ENCODE results near the gene DCUN1D3. TPM values are rescaled to one million over a fixed set of nuclear protein-coding genes. Genes with fewer than 3 reads are reported as not detected.

Gene DCUN1D3
- total RNA-seq, 2 donors from 2014 or later = 15.6 to 27.4 TPM

- intact Hi-C loops (cut with DNase I) = loop anchor here (5.0 to 10.0 kb wide), 2 partner anchors 45 to 47 kb away; no protein-coding TSS in a partner anchor
- DNase-seq (no peak), ATAC-seq (peak in 1 of 2 donors; percentile 1)
These were observed 470 bp downstream of the DCUN1D3 start for GRCh38 chr16:20899477-20900298.

GRCh38 chr16:20899071-20899470 is 1.1 kb downstream of the DCUN1D3 start:
- intact Hi-C loops (cut with DNase I) = loop anchor here in 1 of 2 donors (5.0 kb wide), 1 partner anchor 47 kb away; no protein-coding TSS in a partner anchor
- DNase-seq (no peak), ATAC-seq (no peak)

- DNase-seq = no peak
- intact Hi-C loops (cut with DNase I) = loop anchor here in 1 of 2 donors (5.0 kb wide), 1 partner anchor 46 kb away; no protein-coding TSS in a partner anchor
- ATAC-seq = no peak
These were observed 2.2 kb downstream of the DCUN1D3 start for GRCh38 chr16:20897922-20898321.

GRCh38 chr16:20897253-20897897 is 2.8 kb downstream of the DCUN1D3 start:
- intact Hi-C loops (cut with DNase I) = loop anchor here in 1 of 2 donors (5.0 kb wide), 1 partner anchor 45 kb away; no protein-coding TSS in a partner anchor
- ATAC-seq (peak in 1 of 2 donors; percentile 1), DNase-seq (peak; percentile 46)

- intact Hi-C loops (cut with DNase I) = no loop called here
These were observed 5.8 kb downstream of the DCUN1D3 start for GRCh38 chr16:20894388-20894787.

GRCh38 chr16:20889625-20890275 is 10.4 kb downstream of the DCUN1D3 start:
- intact Hi-C loops (cut with DNase I) = no loop called here
- ATAC-seq = no peak
- DNase-seq = no peak

More at GRCh38 chr16:20894388-20894787, 5.8 kb downstream of the DCUN1D3 start:
- DNase-seq = no peak
- no peak for ATAC-seq

- intact Hi-C loops (cut with DNase I) = no loop called here
- no peak for DNase-seq
- ATAC-seq = no peak
These were observed 13.0 kb downstream of the DCUN1D3 start for GRCh38 chr16:20887207-20887606.

GRCh38 chr16:20886320-20886719 is 13.8 kb downstream of the DCUN1D3 start:
- DNase-seq = no peak
- intact Hi-C loops (cut with DNase I) = no loop called here
- no peak for ATAC-seq

GRCh38 chr16:20884240-20884556 is 16.0 kb downstream of the DCUN1D3 start:
- intact Hi-C loops (cut with DNase I) = no loop called here
- DNase-seq (no peak), ATAC-seq (no peak)

- peak; percentile 42 to 51 for ATAC-seq
These were observed 16.5 kb downstream of the DCUN1D3 start for GRCh38 chr16:20883554-20884239.

GRCh38 chr16:20881503-20881878 is 18.7 kb downstream of the DCUN1D3 start:
- ATAC-seq = no peak
- DNase-seq = no peak
- intact Hi-C loops (cut with DNase I) = no loop called here

More at GRCh38 chr16:20883554-20884239, 16.5 kb downstream of the DCUN1D3 start:
- intact Hi-C loops (cut with DNase I) = no loop called here
- DNase-seq = no peak

- ATAC-seq (no peak), DNase-seq (no peak)
- intact Hi-C loops (cut with DNase I) = no loop called here
These were observed 19.2 kb downstream of the DCUN1D3 start for GRCh38 chr16:20880867-20881502.

- ATAC-seq = peak; percentile 32 to 67
- intact Hi-C loops (cut with DNase I) = no loop called here
- DNase-seq = no peak
These were observed 20.8 kb downstream of the DCUN1D3 start for GRCh38 chr16:20879175-20880040.

GRCh38 chr16:20878682-20879147 is 21.4 kb downstream of the DCUN1D3 start:
- ATAC-seq = peak; percentile 38 to 63
- intact Hi-C loops (cut with DNase I) = no loop called here
- DNase-seq = no peak

- DNase-seq (no peak), ATAC-seq (no peak)
- intact Hi-C loops (cut with DNase I) = no loop called here
These were observed 24.9 kb downstream of the DCUN1D3 start for GRCh38 chr16:20875355-20875650.

- ATAC-seq (no peak), DNase-seq (no peak)
- intact Hi-C loops (cut with DNase I) = no loop called here
These were observed 26.0 kb downstream of the DCUN1D3 start for GRCh38 chr16:20874088-20874581.

- intact Hi-C loops (cut with DNase I) = no loop called here
- no peak for DNase-seq
- no peak for ATAC-seq
These were observed 26.8 kb downstream of the DCUN1D3 start for GRCh38 chr16:20873331-20873730.

All from left cardiac atrium (tissue), 4 donors.